ENCODE results near the gene COG7. TPM values are rescaled to one million over a fixed set of nuclear protein-coding genes. Genes with fewer than 3 reads are reported as not detected.
A peak's percentile ranks its signal among the peaks of the same experiment; 100 is the strongest.

COG7 gene
- total RNA-seq, 1 experiment from 2014 or later: 17.9 TPM

- no peak for DNase-seq
- Mint-ChIP-seq H3K4me3 (no peak overlapping the region), H3K9me3 (no peaks in the 10 kb centered on the region), H3K4me1 (peaks cover 0 to 3% of the 10 kb centered on the region in 2 experiments; a peak in 1 of 4 replicates), H3K27ac (peak overlapping the region; percentile 27 to 92 (median 36); a peak in 5 of 7 replicates), H3K27me3 (ENCODE audit: low read depth) (no peaks in the 10 kb centered on the region), H3K36me3 (ENCODE audit: insufficient read depth in 1 of 3, low read depth in 3 of 3) (peaks cover 50 to 90% (median 89%) of the 10 kb centered on the region in 3 experiments; a peak in 6 of 7 replicates)
- Histone ChIP-seq H2BK20ac (ENCODE audit: low read depth, low read length, poor library complexity, severe bottlenecking) (no peak overlapping the region), H3T11ph (ENCODE audit: low read length) (no peak overlapping the region), H3K79me2 (ENCODE audit: insufficient read depth, low read length) (no peaks in the 10 kb centered on the region), H3K9ac (ENCODE audit: extremely low read depth, insufficient read length, low read length) (no peak overlapping the region), H3K27ac (ENCODE audit: insufficient read length, low read depth, low read length) (no peak overlapping the region), H4K91ac (ENCODE audit: insufficient read length, low read depth, low read length) (no peak overlapping the region), H4K20me1 (ENCODE audit: control insufficient read depth, insufficient read depth, insufficient read length) (no peaks in the 10 kb centered on the region), H3K14ac (ENCODE audit: insufficient read depth, low read length) (no peak overlapping the region), H3K56ac (ENCODE audit: insufficient read length, low read depth, low read length) (no peak overlapping the region), H2BK15ac (ENCODE audit: low read depth, low read length) (no peak overlapping the region), H2BK120ac (ENCODE audit: low read depth, low read length, poor library complexity, severe bottlenecking) (no peak overlapping the region), H2BK12ac (ENCODE audit: insufficient read length, low read depth, low read length) (no peak overlapping the region), H4K5ac (ENCODE audit: insufficient read length, low read depth, low read length) (no peak overlapping the region), H2AK5ac (ENCODE audit: insufficient read length, low read length) (no peak overlapping the region), H3K23ac (ENCODE audit: insufficient read length, low read depth, low read length) (no peak overlapping the region), H3K27me3 (ENCODE audit: insufficient read depth, low read length) (no peaks in the 10 kb centered on the region), H2BK5ac (ENCODE audit: insufficient read length, low read length) (no peak overlapping the region), H3K4me2 (ENCODE audit: insufficient read depth, insufficient read length, low read length) (no peak overlapping the region), H3K79me1 (ENCODE audit: insufficient read depth, low read depth, low read length, poor library complexity, severe bottlenecking) (no peaks in the 10 kb centered on the region), H3K18ac (ENCODE audit: insufficient read length, low read depth, low read length) (no peak overlapping the region), H3K23me2 (ENCODE audit: insufficient read length, low read depth, low read length, poor library complexity, severe bottlenecking) (no peaks in the 10 kb centered on the region), H3K4ac (ENCODE audit: low read depth, low read length) (no peak overlapping the region), H3K4me1 (ENCODE audit: insufficient read depth, low read length) (no peaks in the 10 kb centered on the region), H3K9me3 (ENCODE audit: control insufficient read depth, low read depth, low read length) (no peaks in the 10 kb centered on the region), H2AFZ (ENCODE audit: low read length) (no peak overlapping the region), H4K8ac (replicated peaks; ENCODE audit: insufficient read length, low read depth, low read length) (no peak overlapping the region)
- no CpG with 5 or more reads among the region's 14 CpGs for WGBS (ENCODE audit: extremely low coverage, insufficient read length, low lambda C conversion rate)
- no peak for TF ChIP-seq CTCF (conservative IDR thresholded peaks at IDR 0.05)
Measured at GRCh38 chr16:23491490-23492391, 38.8 kb upstream of the COG7 start.

Data from H9 (cell line).